NCI-H446 treated with DMSO at 0.1 percent for 48 hours (cell line): ENCODE data around the gene ULK4.

ENCODE experiments used
- DNase-seq: peaks from one replicate; lab custom pipeline; 2025; lab: John Stamatoyannopoulos, UW

Gene ULK4

GRCh38 chr3:41640076-41640475 lies 321.8 kb downstream of the ULK4 start:
- DNase-seq: no peak

- DNase-seq: no peak
Measured at GRCh38 chr3:41638381-41638780, 323.5 kb downstream of the ULK4 start.

GRCh38 chr3:41632700-41633099 lies 329.2 kb downstream of the ULK4 start:
- no peak for DNase-seq

GRCh38 chr3:41630708-41631107 lies 331.2 kb downstream of the ULK4 start:
- DNase-seq: no peak

- no peak for DNase-seq
Measured at GRCh38 chr3:41629986-41630385, 331.9 kb downstream of the ULK4 start.

- DNase-seq: no peak
Measured at GRCh38 chr3:41629072-41629471, 332.8 kb downstream of the ULK4 start.

DNA sequence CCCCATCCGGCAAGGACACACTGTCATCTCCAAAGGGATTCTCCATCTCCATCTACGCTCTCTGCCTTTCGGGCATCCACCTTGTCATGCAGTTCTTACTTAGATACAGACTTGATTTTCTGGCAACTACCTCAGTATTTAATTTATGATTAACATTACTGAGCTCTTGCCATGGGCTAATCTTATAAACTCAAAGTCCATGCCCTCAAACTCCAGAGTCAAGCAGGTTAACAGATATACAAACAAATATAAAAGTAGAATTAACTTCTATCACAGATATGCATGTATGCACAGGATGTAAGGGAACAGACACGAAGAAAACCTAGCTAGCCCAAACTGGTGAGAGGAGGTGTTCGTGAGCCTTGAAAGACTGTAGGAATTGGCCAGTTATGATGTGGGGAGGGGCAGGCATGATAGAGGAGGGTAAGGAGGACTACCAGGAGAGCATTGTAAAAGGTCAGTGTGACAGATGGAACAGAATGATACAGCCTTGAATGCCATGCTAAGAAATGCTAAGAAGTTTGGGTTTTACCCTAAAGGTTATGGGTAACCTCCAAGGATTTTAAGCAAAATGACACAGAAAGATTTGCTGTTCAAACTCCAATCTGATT lies 334.3 kb downstream of the ULK4 start:
- no peak for DNase-seq

- DNase-seq: no peak
Measured at GRCh38 chr3:41612853-41613252, 349.1 kb downstream of the ULK4 start.

DNA sequence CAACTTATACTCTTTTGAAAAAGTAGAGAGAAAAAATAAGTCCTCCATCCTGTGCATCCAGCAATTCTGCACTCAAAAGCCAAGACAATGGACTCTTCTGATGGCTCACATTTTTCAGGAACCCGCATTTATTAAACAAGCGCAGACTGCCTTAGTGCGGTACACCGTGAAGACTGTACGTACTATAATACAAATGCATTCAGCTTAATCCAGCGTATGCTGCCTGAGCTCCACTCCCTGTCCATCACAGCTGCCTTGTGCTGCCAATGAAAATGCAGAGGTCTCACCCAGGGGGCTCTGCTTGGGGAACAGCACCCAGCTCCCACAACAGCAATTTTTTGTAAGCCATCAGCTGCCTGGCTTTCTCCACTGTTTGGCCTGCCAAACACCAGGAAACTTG lies 350.9 kb downstream of the ULK4 start:
- DNase-seq: no peak

- DNase-seq: no peak
Measured at GRCh38 chr3:41608347-41608746, 353.6 kb downstream of the ULK4 start.

DNA sequence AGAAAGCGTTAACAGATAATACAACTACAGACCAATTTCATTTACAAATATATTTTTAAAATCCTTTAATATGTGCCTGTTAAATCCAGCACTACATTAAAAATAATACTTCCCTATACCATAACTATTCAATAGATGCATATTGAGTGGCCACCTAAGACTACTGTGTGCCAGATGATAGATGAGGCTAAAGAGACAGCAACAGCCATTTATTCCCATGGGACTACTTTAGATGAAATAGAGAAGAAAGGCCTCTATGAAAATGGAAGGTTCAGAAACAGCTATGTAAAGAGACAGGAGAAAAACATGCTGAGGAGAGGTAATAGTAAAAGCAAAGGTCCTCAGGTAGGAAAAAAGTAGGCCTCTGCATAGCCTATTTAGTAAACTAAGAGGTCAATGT lies 358.1 kb downstream of the ULK4 start:
- no peak for DNase-seq

DNA sequence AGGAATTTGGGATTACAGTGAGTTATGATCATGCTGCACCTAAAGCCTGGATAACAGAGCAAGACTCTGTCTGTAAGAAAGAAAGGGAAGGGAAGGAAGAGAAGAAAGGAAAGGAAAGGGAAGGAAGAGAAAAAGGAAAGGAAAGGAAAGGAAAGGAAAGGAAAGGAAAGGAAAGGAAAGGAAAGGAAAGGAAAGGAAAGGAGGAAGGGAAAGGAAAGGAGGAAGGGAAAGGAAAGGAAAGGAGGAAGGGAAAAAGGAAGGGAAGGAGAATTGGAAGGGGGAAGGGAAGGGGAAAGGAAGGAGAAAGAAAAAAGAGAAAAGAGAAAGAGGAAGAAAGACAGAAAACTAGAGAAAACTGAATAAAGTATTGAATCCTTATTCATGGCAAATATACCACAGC lies 359.8 kb downstream of the ULK4 start:
- DNase-seq: no peak

DNA sequence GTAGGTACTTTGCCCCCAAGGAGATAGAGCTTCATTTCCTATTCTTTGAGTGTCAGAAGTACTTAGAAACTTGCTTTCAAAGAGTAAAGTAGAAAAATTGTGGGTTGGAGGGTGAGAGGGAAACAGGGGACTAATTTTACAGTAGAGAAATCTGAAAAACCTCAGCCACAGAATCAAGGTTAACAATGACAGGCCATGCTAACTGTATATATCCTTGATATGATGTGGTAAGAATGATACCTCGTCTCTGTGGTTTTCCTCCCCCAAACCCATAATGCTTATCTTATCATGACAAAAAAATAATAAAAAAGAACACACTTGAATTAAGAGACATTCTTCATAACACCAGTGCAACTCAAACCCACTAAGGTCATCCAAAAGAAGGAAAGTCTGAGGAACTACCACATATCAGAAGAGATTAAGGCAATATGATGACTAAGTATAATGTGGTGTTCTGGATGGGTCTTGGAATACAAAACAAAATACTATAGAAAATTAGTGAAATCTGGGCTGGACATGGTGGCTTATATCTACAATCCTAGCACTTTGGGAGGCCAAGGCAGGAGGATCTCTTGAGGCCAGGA lies 360.4 kb downstream of the ULK4 start:
- no peak for DNase-seq

GRCh38 chr3:41600616-41601015 lies 361.3 kb downstream of the ULK4 start:
- DNase-seq: no peak

GRCh38 chr3:41599127-41599484 lies 362.8 kb downstream of the ULK4 start:
- no peak for DNase-seq

DNA sequence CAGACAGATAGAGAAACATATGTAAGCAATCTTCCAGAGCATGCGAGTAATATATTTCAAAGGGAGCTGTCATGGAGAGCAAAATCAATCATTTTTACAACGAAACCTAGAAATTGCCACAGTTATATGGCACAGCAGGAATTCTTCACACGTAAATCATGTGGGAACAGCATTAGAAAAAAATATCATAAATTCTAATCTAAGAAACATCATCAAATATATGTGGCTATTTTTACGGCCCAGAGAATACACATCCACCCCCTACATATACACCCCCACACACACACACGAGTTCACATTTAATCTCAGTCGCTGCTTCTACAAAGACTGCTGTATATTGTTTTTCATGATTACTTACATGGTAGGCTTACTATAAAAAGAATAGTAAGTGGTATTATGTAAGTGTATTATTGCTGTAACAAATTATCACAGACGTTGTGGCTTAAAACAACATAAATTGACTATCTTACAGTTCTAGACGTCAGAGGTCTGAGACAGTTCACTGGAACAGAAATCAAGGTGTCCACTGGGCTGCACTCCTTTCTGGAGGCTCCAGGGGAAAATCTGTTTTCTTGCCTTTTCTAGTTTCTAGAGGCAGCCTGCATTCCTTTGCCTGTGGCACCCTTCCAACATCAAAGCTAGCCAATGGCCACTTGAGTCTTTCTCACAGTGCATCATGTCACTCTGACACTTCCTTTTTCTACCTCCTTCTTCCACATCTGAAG lies 363.3 kb downstream of the ULK4 start:
- DNase-seq: peak; percentile 4

DNA sequence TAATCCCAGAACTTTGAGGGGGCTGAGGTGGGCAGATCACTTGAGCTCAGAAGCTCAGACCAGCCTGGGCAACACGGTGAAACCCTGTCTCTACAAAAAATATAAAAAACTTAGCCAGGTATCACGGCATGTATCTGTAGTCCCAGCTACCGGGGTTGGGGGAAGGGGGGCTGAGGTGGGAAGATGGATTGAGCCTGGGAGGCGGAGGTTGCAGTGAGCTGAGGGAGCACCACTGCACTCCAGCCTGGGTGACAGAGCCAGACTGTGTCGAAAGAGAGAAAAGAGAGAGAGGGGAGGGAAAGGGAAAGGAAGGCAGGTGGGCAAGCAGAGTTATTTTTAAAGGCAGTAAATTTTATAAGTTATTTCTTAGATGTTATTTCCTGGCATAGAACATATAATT lies 368.1 kb downstream of the ULK4 start:
- DNase-seq: no peak

- no peak for DNase-seq
Measured at GRCh38 chr3:41592753-41593510, 369.0 kb downstream of the ULK4 start.

DNA sequence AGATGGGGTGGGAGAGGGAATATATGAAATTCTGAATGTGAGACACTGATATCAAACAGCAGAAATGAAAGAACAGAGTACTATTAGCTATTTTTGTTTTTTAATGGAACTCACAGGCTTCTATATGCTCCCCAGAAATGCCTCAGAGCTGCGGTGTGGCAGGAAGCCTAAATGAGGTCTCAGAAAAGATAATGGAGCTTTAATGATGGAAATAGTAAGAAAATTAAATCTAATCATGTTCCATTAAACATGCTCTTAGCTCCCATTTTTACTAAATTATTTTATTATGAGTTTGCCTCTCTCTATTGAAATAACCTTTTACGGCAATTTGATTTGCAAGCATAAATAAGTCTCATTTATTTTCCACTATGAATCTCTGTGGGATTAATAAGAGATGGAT lies 378.9 kb downstream of the ULK4 start:
- no peak for DNase-seq

GRCh38 chr3:41581700-41582099 lies 380.2 kb downstream of the ULK4 start:
- no peak for DNase-seq

GRCh38 chr3:41580274-41580959 lies 381.5 kb downstream of the ULK4 start:
- DNase-seq: no peak

- no peak for DNase-seq
Measured at GRCh38 chr3:41579861-41580260, 382.0 kb downstream of the ULK4 start.
